Trophoblast cell (in vitro differentiated cells and primary cell): ENCODE data around the gene SMOC2.
A peak's percentile ranks its signal among the peaks of the same experiment; 100 is the strongest.
"Not testable (repeated sequence)": the region's sequence is repeated elsewhere in the genome, so short reads cannot be mapped to it uniquely, and the experiment has no call there.

Source experiments
- DNase-seq, 2 donors: peaks; one replicate each; pipeline ENCODE4 v3.0.0-alpha.2; 2016
- H2AFZ ChIP-seq: 2 replicates; pipeline ENCODE4 v1.6.1; 2013; ENCODE audit warnings: low read length, moderate library complexity, mild to moderate bottlenecking; ENCODE audit not compliant: insufficient read depth, poor library complexity
- H2AK5ac ChIP-seq: 2 replicates; pipeline ENCODE4 v1.6.1; 2013; ENCODE audit warnings: mild to moderate bottlenecking, low read length
- H2BK120ac ChIP-seq: 2 replicates; pipeline ENCODE4 v1.6.1; 2013; ENCODE audit warnings: low read length, mild to moderate bottlenecking, moderate library complexity; ENCODE audit not compliant: insufficient read depth, poor library complexity
- H2BK12ac ChIP-seq: 2 replicates; pipeline ENCODE4 v1.6.1; 2013; ENCODE audit warnings: mild to moderate bottlenecking, low read length, moderate library complexity
- H2BK5ac ChIP-seq: 2 replicates; pipeline ENCODE4 v1.6.1; 2013; ENCODE audit warnings: low read length, low read depth, moderate library complexity, mild to moderate bottlenecking; ENCODE audit not compliant: poor library complexity
- H3K14ac ChIP-seq: 2 replicates; pipeline ENCODE4 v1.6.1; 2013; ENCODE audit warnings: mild to moderate bottlenecking, low read length
- H3K18ac ChIP-seq: 2 replicates; pipeline ENCODE4 v1.6.1; 2013; ENCODE audit warnings: mild to moderate bottlenecking, low read length
- H3K23ac ChIP-seq: 2 replicates; pipeline ENCODE4 v1.6.1; 2013; ENCODE audit warnings: low read length
- H3K27ac ChIP-seq: 2 replicates; pipeline ENCODE4 v1.5.1; 2013; ENCODE audit warnings: low read depth, mild to moderate bottlenecking, inconsistent platforms, low read length, moderate library complexity
- H3K27me3 ChIP-seq: 2 replicates; pipeline ENCODE4 v1.6.1; 2013; ENCODE audit warnings: inconsistent platforms, mild to moderate bottlenecking, low read length, moderate library complexity; ENCODE audit not compliant: insufficient read depth
- H3K36me3 ChIP-seq, 2 experiments: 1 replicate in 1 of 2; 2 replicates in 1 of 2; pipeline ENCODE4 v1.6.1; 2013; ENCODE audit warnings: low read length in 2 of 2, mild to moderate bottlenecking in 2 of 2, moderate library complexity in 1 of 2; ENCODE audit not compliant: insufficient read depth in 2 of 2, control insufficient read depth in 1 of 2
- H3K4ac ChIP-seq: 2 replicates; pipeline ENCODE4 v1.6.1; 2013; ENCODE audit warnings: low read depth, mild to moderate bottlenecking, low read length, moderate library complexity
- H3K4me1 ChIP-seq, 2 experiments: 1 replicate in 1 of 2; 2 replicates in 1 of 2; pipeline ENCODE4 v1.6.1; 2013; ENCODE audit warnings: low read length in 2 of 2, mild to moderate bottlenecking in 2 of 2, moderate library complexity in 1 of 2; ENCODE audit not compliant: insufficient read depth in 2 of 2, control insufficient read depth in 1 of 2
- H3K4me2 ChIP-seq: 2 replicates; pipeline ENCODE4 v1.6.1; 2013; ENCODE audit warnings: inconsistent platforms, mild to moderate bottlenecking, low read length, moderate library complexity
- H3K4me3 ChIP-seq: 2 replicates; pipeline ENCODE4 v1.5.1; 2013; ENCODE audit warnings: mild to moderate bottlenecking, low read depth, low read length, inconsistent platforms
- H3K79me1 ChIP-seq: one replicate; pipeline ENCODE4 v1.6.1; 2013; ENCODE audit warnings: low read length
- H3K79me2 ChIP-seq: 2 replicates; pipeline ENCODE4 v1.6.1; 2013; ENCODE audit warnings: low read length, mild to moderate bottlenecking; ENCODE audit not compliant: control insufficient read depth, insufficient read depth, poor library complexity
- H3K9ac ChIP-seq: 2 replicates; pipeline ENCODE4 v1.6.1; 2013; ENCODE audit warnings: mild to moderate bottlenecking, low read length
- H3K9me3 ChIP-seq: 2 replicates; pipeline ENCODE4 v1.6.1; 2013; ENCODE audit warnings: low read depth, mild to moderate bottlenecking, control low read depth, inconsistent platforms, low read length; ENCODE audit not compliant: insufficient read depth
- H4K12ac ChIP-seq: 2 replicates; pipeline ENCODE4 v1.6.1; 2013; ENCODE audit warnings: low read depth, mild to moderate bottlenecking, low read length, moderate library complexity
- H4K8ac ChIP-seq: 2 replicates; pipeline ENCODE4 v1.6.1; 2013; ENCODE audit warnings: low read depth, mild to moderate bottlenecking, low read length, moderate library complexity
- H4K91ac ChIP-seq: one replicate; pipeline ENCODE4 v1.6.1; 2013; ENCODE audit warnings: low read depth, mild to moderate bottlenecking, low read length, moderate library complexity
- WGBS: extraction: QIAGEN DNeasy Blood & Tissue Kit; methylation state at CpG from one replicate; pipeline ENCODE4 v1.1.7; 2013; ENCODE audit warnings: missing lambda C conversion rate; ENCODE audit not compliant: insufficient read length, insufficient coverage; ENCODE audit errors: extremely low coverage; 5-methylcytosine and 5-hydroxymethylcytosine counted together

SMOC2 gene

GRCh38 chr6:168675933-168676551 is 235.1 kb downstream of the SMOC2 start:
- peak overlapping the region; percentile 92 for H2BK5ac ChIP-seq
- no peaks in the 10 kb centered on the region for H3K36me3 ChIP-seq
- no peaks in the 10 kb centered on the region for H3K27me3 ChIP-seq
- H3K79me1 ChIP-seq: peaks cover 47% of the 10 kb centered on the region
- H3K4me3 ChIP-seq: no peak overlapping the region
- H3K9ac ChIP-seq: no peak overlapping the region
- H4K8ac ChIP-seq: peak overlapping the region; percentile 91
- DNase-seq: no peak
- H2AK5ac ChIP-seq: peak overlapping the region; percentile 98
- H2BK12ac ChIP-seq: peak overlapping the region; percentile 99
- H2BK120ac ChIP-seq: peak overlapping the region; percentile 97
- H3K14ac ChIP-seq: peak overlapping the region; percentile 93
- peak overlapping the region; percentile 99 for H4K91ac ChIP-seq
- H3K9me3 ChIP-seq: no peaks in the 10 kb centered on the region
- WGBS: no CpG with 5 or more reads among the region's 11 CpGs
- H2AFZ ChIP-seq: peak overlapping the region; percentile 58
- H3K23ac ChIP-seq: no peak overlapping the region
- H3K4ac ChIP-seq: peak overlapping the region; percentile 93
- no peak overlapping the region for H3K4me2 ChIP-seq
- no peak overlapping the region for H4K12ac ChIP-seq
- peaks cover 12% of the 10 kb centered on the region for H3K79me2 ChIP-seq
- H3K18ac ChIP-seq: peak overlapping the region; percentile 96
- H3K4me1 ChIP-seq: peaks cover 27 to 31% of the 10 kb centered on the region in 2 experiments
- H3K27ac ChIP-seq: peak overlapping the region; percentile 88

DNA sequence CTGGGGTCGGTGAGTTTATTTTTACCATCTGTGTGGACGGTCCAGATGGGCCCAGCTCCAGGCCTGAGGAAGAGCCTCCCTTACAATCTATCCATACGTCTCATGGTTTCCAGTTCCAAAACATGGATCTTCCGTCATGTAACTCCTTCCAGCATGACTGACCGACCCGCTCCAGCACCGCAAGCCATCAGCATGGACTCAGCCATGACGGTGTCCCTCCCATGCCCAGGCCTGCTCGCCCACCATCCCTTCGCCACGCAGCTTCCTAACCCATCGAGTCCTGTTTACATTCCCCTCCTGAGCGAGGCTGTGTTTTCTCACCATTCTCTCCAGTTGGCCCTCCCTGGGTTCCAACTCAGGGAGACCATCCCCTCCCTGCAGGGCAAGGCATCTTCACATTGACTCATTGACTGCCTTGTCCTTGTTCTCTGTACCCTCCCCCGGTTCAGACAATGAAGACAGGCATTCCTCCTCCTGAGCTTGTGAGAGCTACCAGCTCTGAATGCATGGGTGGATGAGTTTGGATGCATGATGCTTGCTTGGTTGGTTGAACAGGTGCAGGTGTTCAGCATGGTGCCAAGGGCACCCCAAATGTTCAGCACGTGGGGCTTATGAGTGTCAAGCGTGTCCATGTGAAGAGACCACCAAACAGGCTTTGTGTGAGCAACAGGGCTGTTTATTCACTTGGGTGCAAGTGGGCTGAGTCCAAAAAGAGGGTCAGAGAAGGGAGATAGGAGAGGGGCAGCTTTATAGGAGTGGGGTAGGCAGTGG is 235.8 kb downstream of the SMOC2 start:
- Histone ChIP-seq H3K9me3 (no peaks in the 10 kb centered on the region), H3K18ac (peak overlapping the region; percentile 96), H2AK5ac (peak overlapping the region; percentile 99), H2BK120ac (peak overlapping the region; percentile 97), H4K91ac (peak overlapping the region; percentile 99), H3K4ac (peak overlapping the region; percentile 93), H4K12ac (peak overlapping the region; percentile 67), H3K36me3 (peaks cover 0 to 1% of the 10 kb centered on the region in 2 experiments), H3K23ac (no peak overlapping the region), H2AFZ (peak overlapping the region; percentile 93), H3K4me2 (no peak overlapping the region), H2BK5ac (peak overlapping the region; percentile 92), H3K4me1 (peaks cover 21 to 26% of the 10 kb centered on the region in 2 experiments), H3K27me3 (no peaks in the 10 kb centered on the region), H2BK12ac (peak overlapping the region; percentile 99), H3K14ac (peak overlapping the region; percentile 93), H3K79me2 (peaks cover 12% of the 10 kb centered on the region), H4K8ac (peak overlapping the region; percentile 91), H3K9ac (no peak overlapping the region), H3K4me3 (no peak overlapping the region), H3K79me1 (peaks cover 44% of the 10 kb centered on the region), H3K27ac (peak overlapping the region; percentile 88)
- DNase-seq: peak in 1 of 2 donors; percentile 49
- no CpG with 5 or more reads among the region's 16 CpGs for WGBS

DNA sequence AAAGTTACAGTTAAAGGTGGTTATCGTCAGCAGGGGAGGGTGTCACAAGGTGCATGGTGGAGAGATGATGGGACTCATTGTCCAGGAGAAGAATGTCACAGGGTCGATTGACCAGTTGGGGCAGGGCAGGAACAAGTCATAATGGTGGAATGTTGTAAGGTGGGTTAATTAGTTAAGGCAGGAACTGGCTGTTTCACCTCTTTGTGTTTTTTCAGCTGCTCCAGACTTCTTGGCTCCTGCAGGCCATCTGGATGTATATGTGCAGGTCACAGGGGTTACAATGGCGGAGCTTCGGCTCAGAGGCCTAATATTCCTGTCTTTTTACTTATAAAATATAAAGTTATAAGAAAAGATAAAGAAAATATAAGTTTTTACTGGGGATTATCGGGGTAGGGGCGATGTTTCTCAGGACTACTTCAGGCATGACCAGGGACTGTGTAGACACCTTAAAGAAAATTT is 236.4 kb downstream of the SMOC2 start:
- Histone ChIP-seq H3K79me1 (peaks cover 44% of the 10 kb centered on the region), H2BK120ac (peak overlapping the region; percentile 100), H3K27ac (peak overlapping the region; percentile 100), H4K8ac (peak overlapping the region; percentile 91), H3K14ac (peak overlapping the region; percentile 93), H2BK12ac (peak overlapping the region; percentile 99), H3K4me1 (peaks cover 19 to 24% of the 10 kb centered on the region in 2 experiments), H3K79me2 (peaks cover 12% of the 10 kb centered on the region), H4K91ac (peak overlapping the region; percentile 99), H2BK5ac (peak overlapping the region; percentile 99)
- not testable (repeated sequence) for H3K27me3 ChIP-seq, H3K4me2 ChIP-seq, H3K36me3 ChIP-seq, H3K4me3 ChIP-seq, H3K4ac ChIP-seq, H3K9ac ChIP-seq, H4K12ac ChIP-seq, H2AK5ac ChIP-seq, H2AFZ ChIP-seq, H3K9me3 ChIP-seq, H3K18ac ChIP-seq, H3K23ac ChIP-seq
- peak; percentile 89 to 93 for DNase-seq
- no CpG with 5 or more reads among the region's 6 CpGs for WGBS

DNA sequence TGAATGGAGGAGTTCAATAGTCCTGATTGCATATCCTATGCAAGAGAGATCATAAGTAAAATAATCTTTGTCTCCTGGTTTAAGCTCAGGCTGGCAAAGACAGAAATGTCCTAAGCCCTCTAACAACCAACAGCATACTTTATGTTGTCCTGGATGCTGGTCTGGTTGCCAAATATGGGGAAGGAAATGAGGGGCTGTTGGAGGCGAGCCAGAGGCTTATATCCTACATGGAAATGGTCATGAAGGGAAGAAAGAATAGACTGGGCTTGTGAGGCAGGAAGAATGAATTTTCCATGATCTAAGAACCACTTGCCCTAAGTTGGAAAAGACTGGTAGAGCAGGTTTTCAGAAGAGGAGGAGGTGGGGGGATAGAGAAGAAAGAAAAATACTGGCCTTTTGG is 237.1 kb downstream of the SMOC2 start:
- H3K36me3 ChIP-seq: peaks cover 0 to 2% of the 10 kb centered on the region in 2 experiments
- WGBS: no CpG with 5 or more reads among the region's 1 CpG
- H3K9me3 ChIP-seq: no peaks in the 10 kb centered on the region
- H2AK5ac ChIP-seq: peak overlapping the region; percentile 96
- H3K27ac ChIP-seq: peak overlapping the region; percentile 100
- H3K18ac ChIP-seq: no peak overlapping the region
- H4K8ac ChIP-seq: peak overlapping the region; percentile 84
- H3K27me3 ChIP-seq: no peaks in the 10 kb centered on the region
- H2BK5ac ChIP-seq: peak overlapping the region; percentile 99
- H3K79me1 ChIP-seq: peaks cover 48% of the 10 kb centered on the region
- no peak overlapping the region for H4K12ac ChIP-seq
- no peak overlapping the region for H2BK12ac ChIP-seq
- peak overlapping the region; percentile 100 for H2BK120ac ChIP-seq
- no peak overlapping the region for H3K23ac ChIP-seq
- DNase-seq: peak; percentile 47 to 78
- no peak overlapping the region for H2AFZ ChIP-seq
- H3K14ac ChIP-seq: peak overlapping the region; percentile 98
- H3K4ac ChIP-seq: no peak overlapping the region
- H3K9ac ChIP-seq: no peak overlapping the region
- H3K4me3 ChIP-seq: no peak overlapping the region
- peaks cover 20 to 30% of the 10 kb centered on the region in 2 experiments for H3K4me1 ChIP-seq
- H4K91ac ChIP-seq: peak overlapping the region; percentile 69
- peaks cover 12% of the 10 kb centered on the region for H3K79me2 ChIP-seq
- H3K4me2 ChIP-seq: peak overlapping the region; percentile 27
